GM23248 (cell line): ENCODE data around the gene ZNF138. TPM values are rescaled to one million over a fixed set of nuclear protein-coding genes. Genes with fewer than 3 reads are reported as not detected.

ENCODE experiments used
- DNase-seq: peaks from one replicate; pipeline ENCODE4 v3.0.0-alpha.2; 2015
- H2AFZ ChIP-seq: fragments of 200-600 bp; sonication (generic); 2 replicates; pipeline ENCODE4 v1.6.1; 2016; ENCODE audit warnings: antibody characterized with exemption
- H3F3A ChIP-seq: fragments of 200-600 bp; sonication (generic); 2 replicates; pipeline ENCODE4 v1.6.1; 2016; ENCODE audit warnings: mild to moderate bottlenecking, antibody characterized with exemption, mixed run types; ENCODE audit not compliant: insufficient read depth
- H3K27ac ChIP-seq: fragments of 200-600 bp; sonication (generic); 2 replicates; pipeline ENCODE4 v1.5.1; 2016; ENCODE audit warnings: mild to moderate bottlenecking
- H3K27me3 ChIP-seq: fragments of 200-600 bp; sonication (generic); replicated peaks from 2 replicates; pipeline ENCODE4 v1.6.1; 2016; ENCODE audit warnings: mild to moderate bottlenecking; ENCODE audit not compliant: insufficient read depth
- H3K36me3 ChIP-seq: fragments of 200-600 bp; sonication (generic); 2 replicates; pipeline ENCODE4 v1.6.1; 2016; ENCODE audit warnings: low read depth, mild to moderate bottlenecking
- H3K4me1 ChIP-seq: fragments of 200-600 bp; sonication (generic); 2 replicates; pipeline ENCODE4 v1.6.1; 2016; ENCODE audit warnings: mild to moderate bottlenecking; ENCODE audit not compliant: insufficient read depth
- H3K4me2 ChIP-seq: fragments of 200-600 bp; sonication (generic); one replicate; pipeline ENCODE4 v1.6.1; 2016; ENCODE audit warnings: mild to moderate bottlenecking; ENCODE audit not compliant: unreplicated experiment
- H3K4me3 ChIP-seq: fragments of 200-600 bp; sonication (generic); 2 replicates; pipeline ENCODE4 v1.5.1; 2016; ENCODE audit warnings: mild to moderate bottlenecking
- H3K79me2 ChIP-seq: fragments of 200-600 bp; sonication (generic); 2 replicates; pipeline ENCODE4 v1.6.1; 2016; ENCODE audit warnings: mild to moderate bottlenecking; ENCODE audit not compliant: insufficient read depth
- H3K9ac ChIP-seq: fragments of 200-600 bp; sonication (generic); 2 replicates; pipeline ENCODE4 v1.6.1; 2016; ENCODE audit warnings: mild to moderate bottlenecking
- H3K9me2 ChIP-seq: fragments of 200-600 bp; sonication (generic); 2 replicates; pipeline ENCODE4 v1.6.1; 2016; ENCODE audit warnings: mixed run types, mild to moderate bottlenecking, moderate library complexity; ENCODE audit not compliant: insufficient read depth
- H3K9me3 ChIP-seq: fragments of 200-600 bp; sonication (generic); one replicate; pipeline ENCODE4 v1.6.1; 2017; ENCODE audit warnings: low read depth
- H4K20me1 ChIP-seq: fragments of 200-600 bp; sonication (generic); 2 replicates; pipeline ENCODE4 v1.6.0; 2016; ENCODE audit not compliant: insufficient read depth
- EZH2 ChIP-seq: fragments of 200-600 bp; sonication (generic); IDR thresholded peaks from 2 replicates; pipeline ENCODE4 v1.6.1; 2018; ENCODE audit warnings: antibody characterized with exemption, mild to moderate bottlenecking; ENCODE audit not compliant: insufficient read depth, poor library complexity, severe bottlenecking
- EZH2phosphoT487 ChIP-seq: fragments of 200-600 bp; sonication (generic); IDR thresholded peaks from 2 replicates; pipeline ENCODE4 v1.6.1; 2018; ENCODE audit warnings: antibody characterized with exemption, moderate library complexity, mild to moderate bottlenecking, low read depth; ENCODE audit not compliant: insufficient read depth
- WGBS, 2 experiments: methylation state at CpG; one replicate each; pipeline ENCODE4 v1.1.6; 2015 to 2017; ENCODE audit warnings: low lambda C conversion rate in 2 of 2, low coverage in 1 of 2; ENCODE audit errors: missing lambda C conversion rate in 2 of 2; 5-methylcytosine and 5-hydroxymethylcytosine counted together
- in situ Hi-C: fragments of 300-500 bp; cut with MboI; formaldehyde crosslinking; loops from 2 replicates; pipeline ENCODE4 v1.15.0; 2020
- polyA plus RNA-seq: library from polyadenylated mRNA; unstranded; fragments of >200 nt; fragmentation: Nextera tagmentation; extraction: Ambion mirVana; gene quantifications from 2 replicates; pipeline ENCODE4 v1.2.1, GENCODE V29; 2016
- total RNA-seq: library from RNA; depleted of rRNA; stranded (reverse); fragments of >200 nt; shearing (Covaris generic); gene quantifications from 2 replicates; pipeline ENCODE4 v1.2.3, GENCODE V29; 2014

The ZNF138 gene
- total and polyA plus RNA-seq, 2 experiments from 2014 or later = 3.1 to 5.6 TPM

DNA sequence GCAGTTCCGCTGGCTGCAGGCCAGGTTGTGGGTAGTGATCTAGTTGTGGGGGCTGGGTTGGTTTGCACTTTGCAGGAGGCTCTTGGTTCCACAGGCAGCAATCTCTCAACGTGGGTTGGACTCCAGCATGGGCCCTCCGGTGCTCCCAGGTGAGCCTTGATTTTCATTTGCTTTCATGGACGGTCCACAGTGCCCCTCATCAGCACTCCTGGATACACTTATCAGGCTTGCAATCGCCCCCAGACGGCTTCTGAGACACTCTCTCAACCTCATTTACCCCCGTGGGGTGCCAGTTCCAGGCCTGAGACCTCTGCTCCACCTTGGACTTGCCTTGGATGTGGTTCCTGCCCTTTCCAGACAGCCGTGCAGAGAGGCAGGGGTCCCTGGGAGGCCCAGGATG, 77.5 kb downstream of the ZNF138 start:
- TF ChIP-seq EZH2 (no peak), EZH2phosphoT487 (no peak)
- no peak overlapping the region for H2AFZ ChIP-seq
- no peaks in the 10 kb centered on the region for H3F3A ChIP-seq
- DNase-seq = no peak
- no peaks in the 10 kb centered on the region for H3K79me2 ChIP-seq
- no peaks in the 10 kb centered on the region for H3K9me2 ChIP-seq
- H3K9me3 ChIP-seq = no peaks in the 10 kb centered on the region
- H3K36me3 ChIP-seq = no peaks in the 10 kb centered on the region
- H4K20me1 ChIP-seq = no peaks in the 10 kb centered on the region
- H3K9ac ChIP-seq = no peak overlapping the region
- no peak overlapping the region for H3K4me2 ChIP-seq
- H3K27ac ChIP-seq = no peak overlapping the region
- H3K4me1 ChIP-seq = no peaks in the 10 kb centered on the region
- WGBS, 2 experiments = 38 to 45% methylated on average over 8 of the region's 8 CpGs
- H3K4me3 ChIP-seq = no peak overlapping the region
- H3K27me3 ChIP-seq = no peaks in the 10 kb centered on the region
- in situ Hi-C loops = no loop called here

GRCh38 chr7:64872351-64873154, 78.3 kb downstream of the ZNF138 start:
- 74 to 78% methylated on average over 32 to 36 of the region's 36 CpGs for WGBS, 2 experiments
- Histone ChIP-seq H3K4me2 (no peak overlapping the region), H3K27ac (no peak overlapping the region)

DNA sequence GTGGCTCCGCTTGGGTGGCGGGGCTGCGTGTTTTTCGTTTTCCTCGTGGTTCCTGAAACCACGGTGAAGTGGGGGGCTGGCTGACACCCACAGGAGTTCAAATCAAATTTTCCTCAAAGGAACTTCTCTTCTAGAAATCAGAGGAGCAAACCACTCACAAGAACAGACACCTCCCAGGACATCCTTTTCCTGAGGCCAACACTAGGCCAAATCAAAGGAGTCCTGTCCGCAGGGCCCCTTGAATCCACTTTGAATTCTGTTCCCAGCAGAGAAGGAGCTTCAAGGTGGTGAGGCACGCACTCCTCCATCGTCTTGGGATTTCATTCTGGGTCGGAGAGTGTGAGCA, 78.9 kb downstream of the ZNF138 start:
- TF ChIP-seq EZH2phosphoT487 = no peak
- no peak for TF ChIP-seq EZH2
- in situ Hi-C loops = no loop called here
- H3K36me3 ChIP-seq = no peaks in the 10 kb centered on the region
- H3K4me1 ChIP-seq = no peaks in the 10 kb centered on the region
- no peaks in the 10 kb centered on the region for H3K79me2 ChIP-seq
- H3K27ac ChIP-seq = no peak overlapping the region
- no peaks in the 10 kb centered on the region for H3K9me2 ChIP-seq
- no peaks in the 10 kb centered on the region for H3F3A ChIP-seq
- no peak overlapping the region for H3K4me3 ChIP-seq
- H4K20me1 ChIP-seq = no peaks in the 10 kb centered on the region
- H3K4me2 ChIP-seq = no peak overlapping the region
- no peaks in the 10 kb centered on the region for H3K27me3 ChIP-seq
- 73 to 81% methylated on average over 10 of the region's 10 CpGs for WGBS, 2 experiments
- no peak overlapping the region for H3K9ac ChIP-seq
- H3K9me3 ChIP-seq = no peaks in the 10 kb centered on the region
- no peak for DNase-seq
- H2AFZ ChIP-seq = no peak overlapping the region

More at GRCh38 chr7:64872351-64873154, 78.3 kb downstream of the ZNF138 start:
- Histone ChIP-seq H3K4me1 (no peaks in the 10 kb centered on the region), H3K36me3 (no peaks in the 10 kb centered on the region), H3K27me3 (no peaks in the 10 kb centered on the region), H3K79me2 (no peaks in the 10 kb centered on the region), H3K4me3 (no peak overlapping the region), H3K9ac (no peak overlapping the region), H3K9me2 (no peaks in the 10 kb centered on the region), H3F3A (no peaks in the 10 kb centered on the region), H4K20me1 (no peaks in the 10 kb centered on the region), H2AFZ (no peak overlapping the region), H3K9me3 (no peaks in the 10 kb centered on the region)
- no peak for TF ChIP-seq EZH2
- no peak for TF ChIP-seq EZH2phosphoT487
- DNase-seq = no peak
- in situ Hi-C loops = no loop called here

DNA sequence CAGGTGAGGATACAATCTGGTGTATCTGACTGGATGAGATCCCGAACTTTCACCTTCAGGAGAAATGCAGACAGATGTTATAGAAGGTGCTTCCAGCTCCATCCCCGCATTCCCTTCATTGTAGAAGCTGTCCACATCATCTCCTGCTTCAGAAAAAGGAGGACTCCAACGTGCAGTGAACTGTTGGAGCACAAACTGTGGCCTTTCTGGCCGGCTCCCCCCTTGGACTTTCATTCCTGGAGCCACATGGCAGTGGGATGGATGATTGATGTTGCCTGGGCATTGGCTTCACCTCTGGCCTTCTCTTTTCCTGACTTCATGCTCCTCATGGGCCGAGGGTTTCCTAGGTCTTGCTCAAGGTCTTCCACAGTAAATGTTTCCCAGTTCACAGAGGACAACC, 79.3 kb downstream of the ZNF138 start:
- Histone ChIP-seq H4K20me1 (no peaks in the 10 kb centered on the region), H3K4me1 (no peaks in the 10 kb centered on the region), H3K4me3 (no peak overlapping the region), H3K9me2 (no peaks in the 10 kb centered on the region), H3K4me2 (no peak overlapping the region), H3K27ac (no peak overlapping the region), H2AFZ (no peak overlapping the region), H3K36me3 (no peaks in the 10 kb centered on the region), H3K79me2 (no peaks in the 10 kb centered on the region), H3K9me3 (no peaks in the 10 kb centered on the region), H3K27me3 (no peaks in the 10 kb centered on the region), H3K9ac (no peak overlapping the region), H3F3A (no peaks in the 10 kb centered on the region)
- in situ Hi-C loops = no loop called here
- WGBS, 2 experiments = 32 to 37% methylated on average over 5 of the region's 5 CpGs
- DNase-seq = no peak
- no peak for TF ChIP-seq EZH2
- no peak for TF ChIP-seq EZH2phosphoT487
